Hematopoietic multipotent progenitor cell treated with erythropoietin and hydrocortisone succinate and interleukin-3 and kit ligand, for 6 days (in vitro differentiated cells): ENCODE measurements around the gene LTBP1.

Source experiments
- DNase-seq: peaks from one replicate; pipeline ENCODE4 v3.0.0-alpha.2; 2015

Gene LTBP1

DNA sequence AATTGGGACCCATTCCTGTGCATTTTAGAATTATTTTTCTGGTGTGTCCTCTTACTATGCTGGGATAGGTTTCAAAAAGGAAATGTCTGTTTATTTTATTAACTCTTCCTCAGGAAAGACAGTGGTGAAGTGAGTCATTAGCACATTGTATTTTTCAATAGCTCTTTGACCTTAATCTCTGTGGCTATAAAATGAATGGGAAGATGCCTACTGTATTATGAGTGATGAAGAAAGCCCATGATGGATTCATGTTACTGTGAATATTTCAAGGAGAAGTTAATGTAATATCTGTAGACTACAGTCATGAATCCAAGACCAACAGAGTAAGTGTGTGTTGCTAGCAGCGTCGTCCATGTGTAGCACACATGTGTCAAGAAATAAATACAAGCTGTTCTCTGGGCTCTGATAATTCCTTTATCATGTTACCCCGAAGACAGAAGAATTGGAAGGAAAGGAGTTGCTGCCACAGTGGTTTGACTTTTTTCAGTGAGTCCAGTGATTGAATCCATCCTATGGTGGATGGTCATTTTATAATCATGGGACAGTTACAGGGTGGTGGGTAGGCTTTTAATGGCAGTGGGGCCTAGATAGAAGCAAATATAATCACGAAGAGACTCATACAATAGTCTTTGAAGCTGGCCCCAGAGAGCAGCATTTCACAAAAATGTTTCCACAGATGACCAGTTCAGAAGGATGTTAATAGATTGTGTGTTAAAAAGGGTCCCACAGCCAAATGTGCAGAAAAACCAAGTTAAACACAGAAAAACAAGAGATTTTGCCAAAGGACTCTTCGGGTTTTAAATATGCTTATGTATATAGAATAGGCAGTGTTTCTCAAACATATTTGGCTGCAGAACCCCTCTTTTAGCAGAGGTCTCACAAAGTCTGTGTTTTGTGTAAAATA lies 290.0 kb downstream of the LTBP1 start:
- no peak for DNase-seq

DNA sequence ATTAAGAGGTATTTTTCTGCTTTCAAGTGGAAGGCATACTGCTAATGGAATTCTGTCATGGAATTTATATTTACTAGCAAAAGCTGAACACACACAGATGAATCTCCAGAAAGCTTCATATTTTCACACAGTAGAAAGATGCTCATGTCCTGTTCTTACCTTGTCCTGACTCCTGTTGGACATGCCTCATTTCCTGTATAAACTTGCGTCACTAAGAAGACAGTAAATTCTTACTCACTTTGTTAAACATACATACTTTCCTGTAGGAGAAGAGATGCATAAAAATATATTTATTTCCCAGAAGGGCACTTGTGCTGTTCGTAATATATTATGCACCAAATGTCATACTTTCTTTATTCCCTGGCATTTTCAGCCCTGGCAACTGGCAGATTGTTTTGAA lies 291.4 kb downstream of the LTBP1 start:
- DNase-seq = no peak

DNA sequence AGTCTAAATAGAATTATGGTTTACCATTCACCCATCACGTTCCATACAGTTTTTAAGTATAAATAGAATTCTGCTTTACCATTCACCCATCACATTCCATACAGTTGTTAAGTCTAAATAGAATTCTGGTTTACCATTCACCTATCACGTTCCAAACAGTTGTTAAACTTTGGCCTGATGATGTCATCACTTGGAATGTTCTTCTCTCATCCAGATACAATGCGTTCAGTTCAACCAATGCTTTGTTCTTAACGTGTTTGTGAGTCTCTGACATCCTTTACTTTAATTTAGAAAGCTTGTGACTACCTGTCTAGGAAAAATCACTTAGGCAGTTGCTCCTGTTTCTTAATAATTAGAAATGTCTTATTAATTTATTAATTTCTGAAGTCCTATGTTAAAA lies 293.4 kb downstream of the LTBP1 start:
- DNase-seq = no peak

DNA sequence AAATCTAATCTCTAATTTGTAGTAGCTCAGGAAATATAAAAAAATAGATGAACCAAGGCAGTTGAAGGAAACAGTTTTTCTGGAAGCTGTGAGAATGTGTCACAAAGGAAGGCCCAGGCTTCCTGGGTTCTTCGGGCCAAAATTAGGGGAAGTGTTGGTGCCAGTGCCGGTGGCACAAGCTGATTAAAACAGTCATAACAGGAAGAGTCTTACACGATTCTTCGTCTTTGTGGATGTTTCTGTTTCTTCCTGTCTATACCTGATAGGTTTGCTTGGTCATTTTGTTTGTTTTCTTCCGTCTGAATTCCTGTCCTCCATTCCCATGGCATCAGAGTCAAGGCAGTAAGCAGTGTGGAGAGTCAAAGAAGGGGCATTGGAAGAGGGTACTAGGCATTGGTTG lies 294.3 kb downstream of the LTBP1 start:
- DNase-seq = peak; percentile 8

DNA sequence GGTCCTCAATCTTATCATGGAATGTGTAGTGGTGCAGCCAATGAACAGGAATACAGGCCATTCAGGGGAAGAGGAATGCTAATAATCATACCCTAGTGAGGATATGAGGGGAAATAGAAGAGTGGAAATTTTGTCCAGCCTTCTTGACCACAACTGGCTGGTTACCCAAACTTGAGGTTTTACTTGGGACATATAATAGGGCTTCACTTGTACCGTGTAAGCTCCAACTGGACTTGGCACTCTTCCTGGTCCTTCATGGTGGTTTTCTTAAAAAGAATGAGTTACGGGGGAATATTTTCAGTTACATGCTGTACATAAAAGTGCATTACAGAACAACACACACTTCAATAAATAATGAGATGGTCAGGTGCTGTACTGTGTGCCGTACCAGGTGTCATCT lies 294.8 kb downstream of the LTBP1 start:
- no peak for DNase-seq

DNA sequence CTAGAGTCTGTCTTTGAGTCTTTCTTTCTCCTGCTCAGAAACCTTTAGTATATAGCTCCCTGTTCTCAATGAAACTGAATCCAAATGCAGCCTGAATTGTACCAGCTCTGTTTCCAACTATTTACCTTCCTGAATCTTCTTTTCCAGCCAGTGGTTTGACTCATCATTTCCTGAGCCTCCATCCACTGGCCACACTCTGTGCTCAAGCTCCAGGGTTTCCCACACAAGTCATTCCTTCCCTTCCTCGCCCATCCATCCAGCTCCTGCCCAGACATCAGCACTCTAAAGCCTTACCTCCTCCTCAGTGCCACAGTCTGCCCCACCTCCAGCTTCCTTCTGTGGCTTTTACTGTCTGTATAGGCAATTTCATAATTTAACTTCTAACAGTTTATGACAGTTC lies 296.1 kb downstream of the LTBP1 start:
- no peak for DNase-seq

DNA sequence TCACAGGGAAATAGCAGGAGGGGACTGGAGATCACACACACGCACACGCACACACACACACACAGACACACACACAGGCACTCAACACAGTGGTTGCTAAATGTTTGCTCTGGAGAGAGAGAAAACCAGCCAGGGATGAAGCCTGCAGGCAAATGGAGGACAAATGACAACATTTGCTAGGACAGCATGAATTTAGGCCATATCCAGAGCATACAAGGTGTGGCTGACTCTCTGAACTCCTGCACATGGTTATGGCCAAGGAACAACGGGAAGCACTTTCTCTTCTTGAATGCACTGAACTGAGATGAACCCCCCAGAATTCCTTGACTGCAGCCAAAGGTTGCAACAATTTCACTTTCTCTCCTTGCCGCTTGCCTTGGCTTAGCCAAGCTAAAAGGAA lies 299.7 kb downstream of the LTBP1 start:
- no peak for DNase-seq

DNA sequence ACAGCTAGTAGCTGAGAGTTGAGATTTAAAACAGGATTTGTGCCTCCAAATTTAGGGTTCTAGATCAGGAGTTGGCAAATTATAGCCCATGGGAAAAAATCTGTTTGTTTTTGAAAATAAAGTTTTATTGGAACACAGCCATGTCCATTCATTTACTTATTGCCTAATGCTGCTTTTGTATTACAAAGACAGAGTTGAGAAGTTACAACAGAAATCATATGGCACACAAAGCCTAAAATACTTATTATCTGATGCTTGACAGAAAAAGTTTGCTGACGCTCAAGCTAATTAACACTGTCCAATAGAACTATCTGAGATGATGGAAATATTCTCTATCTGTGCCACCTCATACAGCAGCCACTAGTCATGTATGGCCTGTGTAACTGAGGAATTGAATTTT lies 300.6 kb downstream of the LTBP1 start:
- no peak for DNase-seq

DNA sequence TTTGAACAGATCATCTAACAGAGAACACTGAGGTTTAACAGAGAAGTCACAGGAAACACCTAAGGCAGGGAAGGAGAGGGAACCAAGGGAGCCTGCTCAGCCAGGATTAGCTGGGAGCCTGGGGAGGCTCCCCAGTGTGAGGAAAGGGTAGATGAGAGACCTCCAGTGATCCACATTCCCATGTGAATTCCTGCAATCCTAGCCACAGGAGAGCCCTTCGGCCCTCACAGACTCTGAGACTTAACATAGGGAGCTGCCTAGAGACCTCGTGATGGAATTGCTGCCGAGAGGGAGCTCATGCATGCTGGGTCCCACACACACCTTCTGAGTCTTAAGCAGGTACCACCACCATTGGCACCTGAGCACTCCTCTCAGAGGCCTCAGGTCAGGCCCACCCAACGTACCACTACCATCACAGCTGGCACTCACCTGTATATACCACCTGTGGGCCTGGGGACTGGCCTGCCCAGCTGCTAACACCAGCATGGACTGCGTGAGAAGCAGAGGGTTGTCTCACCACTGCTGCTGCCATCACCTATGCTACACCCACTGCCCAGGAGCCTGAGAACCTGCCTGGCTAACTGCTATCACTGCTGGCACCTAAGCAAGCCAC lies 303.8 kb downstream of the LTBP1 start:
- DNase-seq = no peak

DNA sequence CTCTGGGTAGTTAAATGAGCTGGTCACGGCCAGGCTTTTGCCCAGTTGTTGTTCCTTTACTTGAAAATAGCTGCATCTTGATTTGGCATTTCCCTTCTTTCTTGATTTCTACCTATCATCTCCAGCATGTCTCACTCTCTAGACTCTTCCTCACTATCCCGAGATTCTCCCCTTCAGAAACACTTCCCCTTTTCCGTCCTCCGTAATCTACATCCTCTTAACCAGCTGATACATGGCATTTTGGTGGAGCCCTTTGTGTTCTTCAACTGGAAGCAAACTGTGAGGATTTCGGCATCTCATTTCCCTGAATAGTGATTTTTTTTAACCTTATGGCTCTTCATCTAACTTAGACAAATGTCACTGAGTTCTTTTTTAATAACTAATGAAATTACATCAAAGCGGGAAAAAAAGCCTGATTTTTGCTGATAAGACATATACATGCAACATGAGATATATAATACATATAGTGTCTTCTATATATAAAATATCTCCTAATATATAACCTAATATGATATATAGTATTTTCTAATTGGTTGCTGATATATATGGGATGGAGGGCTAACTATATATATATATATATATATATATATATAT lies 309.5 kb downstream of the LTBP1 start:
- no peak for DNase-seq

DNA sequence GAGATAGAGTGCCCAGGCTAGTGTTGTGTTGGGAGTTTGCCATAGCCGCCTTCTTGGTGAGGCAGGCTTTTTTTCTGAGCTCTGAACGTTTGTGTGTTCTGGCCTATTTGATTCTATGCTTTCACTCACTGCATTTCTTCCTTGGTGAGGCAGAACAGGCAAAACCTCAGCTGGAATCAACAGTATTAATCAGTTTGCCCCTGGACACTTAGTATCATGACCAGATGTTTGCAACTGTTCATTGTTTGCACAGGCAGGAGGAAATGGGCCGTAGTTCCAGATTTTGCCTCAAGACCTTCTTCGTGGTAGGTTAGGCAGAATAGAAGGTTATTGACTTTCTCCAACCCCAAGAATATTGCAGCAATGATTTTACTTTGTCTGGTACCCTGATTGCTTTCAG lies 311.6 kb downstream of the LTBP1 start:
- no peak for DNase-seq

DNA sequence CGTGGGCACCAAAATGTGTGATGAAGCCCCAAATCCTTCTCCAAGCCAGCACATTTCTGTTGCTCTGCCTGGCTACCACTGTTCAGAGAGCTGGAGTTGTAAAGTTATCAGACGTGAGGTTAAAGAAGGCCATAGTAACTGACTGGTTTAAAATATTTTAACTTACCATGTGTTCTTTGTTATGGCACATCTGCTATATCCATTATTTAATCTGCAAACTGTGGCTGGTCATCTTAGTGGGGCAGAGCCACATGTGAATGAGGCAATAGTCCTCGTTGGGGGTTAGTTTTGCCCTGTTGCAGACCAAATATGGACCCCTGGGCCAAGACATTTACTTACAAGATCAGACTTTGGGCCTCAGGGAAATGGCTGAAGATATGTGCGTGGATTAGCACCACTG lies 315.3 kb downstream of the LTBP1 start:
- DNase-seq = no peak

DNA sequence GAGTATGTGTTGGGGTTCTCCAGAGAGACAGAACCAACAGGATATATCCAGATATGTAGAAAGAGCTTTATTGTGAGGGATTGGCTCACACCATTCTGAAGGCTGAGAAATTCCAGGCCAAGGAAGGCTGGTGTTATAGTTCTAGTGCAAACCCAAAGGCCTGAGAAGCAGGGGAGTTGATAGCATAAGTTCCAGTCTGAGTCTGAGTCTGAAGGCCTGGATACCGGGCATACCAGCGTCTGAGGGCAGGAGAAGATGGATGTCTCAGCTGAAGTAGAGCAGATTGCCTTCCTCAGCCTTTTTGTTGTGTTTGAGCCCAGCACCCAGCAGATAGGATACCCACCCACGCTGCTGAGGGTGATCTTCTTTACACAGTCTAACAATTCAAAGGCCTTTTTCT lies 318.0 kb downstream of the LTBP1 start:
- no peak for DNase-seq

DNA sequence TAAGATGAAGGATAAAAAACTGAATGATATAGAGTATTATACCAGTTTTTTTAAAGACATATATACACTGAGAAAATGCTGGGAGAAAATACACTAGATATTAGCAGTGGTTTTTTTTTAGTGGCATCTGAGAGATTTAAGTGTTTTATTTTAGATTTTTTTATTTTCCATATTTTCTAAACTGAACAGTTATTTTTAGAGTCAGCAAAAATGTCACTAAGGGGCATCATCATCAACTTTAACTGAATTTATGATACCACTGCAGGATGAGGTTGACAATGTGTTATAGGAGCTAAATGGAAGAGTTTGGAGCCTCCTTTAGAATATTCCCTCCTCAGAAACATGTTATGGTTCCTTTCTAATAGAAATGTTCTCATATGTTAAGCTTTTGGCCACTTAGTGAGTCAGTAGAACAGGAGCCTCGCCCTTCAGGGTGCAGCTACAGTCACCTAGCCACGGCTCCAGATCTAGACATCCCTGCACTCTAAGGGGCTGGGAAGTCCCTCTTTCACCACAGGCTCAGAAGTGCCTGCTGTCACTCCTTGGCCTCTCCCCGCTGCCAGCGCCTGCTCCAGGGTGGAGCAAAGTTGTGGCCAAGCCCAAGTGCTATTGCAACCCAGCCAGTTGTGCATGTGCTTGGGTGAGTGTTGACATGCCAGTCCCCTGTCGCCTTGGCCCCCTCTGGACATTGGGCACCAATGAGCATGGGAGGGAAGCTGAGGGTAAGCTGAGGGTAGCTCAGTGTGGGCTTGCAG lies 319.0 kb downstream of the LTBP1 start:
- no peak for DNase-seq

DNA sequence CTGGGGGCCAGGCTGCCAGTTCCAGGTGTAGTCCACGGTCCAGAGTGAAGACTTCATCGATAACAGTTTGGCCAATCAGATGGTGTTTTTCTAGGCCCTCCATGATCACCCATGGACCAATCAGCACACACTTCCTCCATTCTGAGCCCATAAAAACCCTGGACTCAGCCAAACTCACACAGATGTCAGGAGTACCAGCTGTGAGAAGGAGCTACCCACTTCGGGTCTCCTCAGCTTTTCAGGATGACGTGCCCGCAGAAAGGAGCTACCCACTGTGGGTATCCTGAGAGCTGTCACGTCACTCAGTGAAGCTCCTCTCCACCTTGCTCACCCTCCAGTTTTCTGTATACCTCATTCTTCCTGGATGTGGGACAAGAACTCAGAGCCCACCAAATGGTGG lies 319.7 kb downstream of the LTBP1 start:
- DNase-seq = no peak

DNA sequence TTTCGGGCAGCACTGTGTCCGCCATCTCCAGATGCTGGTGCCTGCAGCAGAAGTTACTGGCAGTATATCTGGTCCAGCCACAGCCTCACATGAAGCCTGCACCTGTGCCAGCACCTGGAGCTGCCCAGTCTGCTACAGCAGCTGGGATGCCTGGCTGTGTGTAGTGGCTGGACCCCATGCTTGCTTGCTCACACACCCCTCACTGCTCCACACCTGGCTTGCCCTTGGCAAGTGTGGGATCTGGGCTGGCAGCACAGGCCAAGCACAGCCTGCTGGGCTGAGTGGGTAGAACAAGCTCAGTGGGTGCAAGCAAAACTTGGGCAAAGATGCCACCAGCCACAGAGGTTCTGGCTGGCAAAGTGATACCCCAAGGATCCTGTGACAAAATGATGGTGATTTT lies 320.3 kb downstream of the LTBP1 start:
- no peak for DNase-seq

DNA sequence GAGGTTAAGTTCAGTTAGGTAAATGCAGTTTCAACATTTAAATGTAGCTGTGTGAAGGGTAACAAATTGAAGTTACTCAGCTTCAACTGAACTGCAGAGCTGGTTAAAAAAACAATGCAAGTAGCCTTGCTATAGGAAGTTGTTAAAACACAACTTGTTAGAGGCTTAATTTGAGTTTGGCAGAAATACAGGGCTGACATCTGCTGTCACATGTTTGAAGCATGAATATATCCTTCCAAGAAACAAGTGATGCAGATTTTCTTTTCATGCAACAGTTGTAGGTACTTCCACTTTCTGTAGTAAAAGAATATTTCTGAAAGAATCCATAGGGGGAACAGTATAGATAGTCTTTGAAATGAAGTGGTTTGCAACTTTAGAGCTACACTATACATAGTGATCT lies 321.0 kb downstream of the LTBP1 start:
- DNase-seq = no peak

DNA sequence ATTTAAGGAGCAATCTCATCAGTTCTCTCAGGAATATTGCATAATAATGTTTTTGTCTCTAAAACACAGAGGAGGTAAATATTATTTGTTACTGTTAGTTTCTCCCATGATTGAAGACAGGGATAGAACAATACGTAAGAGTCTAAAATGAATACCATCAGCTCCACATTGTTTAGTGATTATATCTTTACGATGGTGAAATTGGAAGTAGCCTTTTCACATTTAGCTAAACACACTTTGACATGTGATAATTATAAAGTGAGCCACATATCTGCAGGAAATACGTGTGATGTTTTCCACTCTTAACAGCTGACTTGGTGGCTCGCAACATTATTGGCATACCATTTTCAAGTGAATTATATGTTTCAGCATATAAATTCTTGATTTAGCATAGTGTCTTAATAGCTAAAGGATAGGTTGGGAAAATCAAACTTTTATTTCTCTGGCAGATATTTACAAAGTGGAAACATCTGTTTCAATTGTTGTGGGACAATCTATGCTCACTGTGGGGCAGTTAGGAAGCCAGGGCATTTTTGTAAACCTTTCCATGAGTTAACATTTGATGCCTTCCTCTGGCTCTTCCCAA lies 321.6 kb downstream of the LTBP1 start:
- DNase-seq = no peak

DNA sequence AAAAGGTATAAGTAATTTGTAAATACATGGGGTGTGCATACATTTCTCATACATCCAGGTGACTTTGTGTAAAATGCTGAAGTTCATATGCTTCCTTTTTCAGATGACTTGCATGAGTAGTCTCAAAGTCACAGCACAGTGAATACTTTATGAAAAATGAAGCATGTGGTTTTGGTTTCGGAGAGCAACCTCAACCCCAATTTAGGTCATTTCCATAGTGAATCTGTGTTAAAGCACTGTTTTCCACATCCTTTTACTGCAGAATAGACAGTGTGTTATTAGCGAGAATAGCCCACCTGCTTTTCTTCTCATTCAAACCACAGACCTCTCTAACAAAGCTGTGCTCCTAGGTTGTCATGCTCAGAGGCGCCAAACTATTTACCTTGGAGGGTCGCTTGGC lies 325.2 kb downstream of the LTBP1 start:
- no peak for DNase-seq

DNA sequence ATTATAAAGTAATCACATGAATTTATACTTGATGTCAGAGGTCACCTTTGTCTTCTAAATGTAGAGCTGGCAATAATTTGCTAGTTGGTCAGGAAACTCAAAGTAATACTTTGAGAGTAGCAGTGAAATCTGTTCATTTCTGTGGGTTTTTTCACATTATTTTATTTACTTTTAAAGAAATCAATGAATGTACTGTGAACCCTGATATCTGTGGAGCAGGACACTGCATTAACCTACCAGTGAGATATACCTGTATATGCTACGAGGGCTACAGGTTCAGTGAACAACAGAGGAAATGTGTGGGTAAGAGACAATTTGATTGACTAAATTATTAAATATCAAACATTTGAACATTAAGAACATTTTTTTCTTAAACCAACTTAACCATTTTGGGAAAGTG lies 326.7 kb downstream of the LTBP1 start:
- no peak for DNase-seq

DNA sequence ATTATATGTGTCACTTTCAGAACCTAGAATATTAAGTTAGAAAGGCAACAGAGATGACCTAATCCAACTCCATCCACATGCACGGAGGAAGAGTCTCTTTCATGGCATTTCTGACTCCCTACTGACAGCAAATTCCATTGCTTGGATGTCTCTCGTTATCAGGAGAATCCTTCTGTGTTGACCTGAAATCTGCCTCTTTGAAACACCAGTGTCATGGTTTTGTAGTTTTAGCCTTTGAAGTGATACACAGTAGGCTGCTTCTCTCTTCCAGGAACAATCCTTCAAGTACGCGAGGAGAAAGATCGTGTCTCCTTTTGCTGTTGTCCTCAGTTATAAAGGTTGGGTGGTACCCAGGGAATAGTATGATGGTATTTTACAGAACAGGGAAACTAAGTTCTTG lies 327.8 kb downstream of the LTBP1 start:
- no peak for DNase-seq

DNA sequence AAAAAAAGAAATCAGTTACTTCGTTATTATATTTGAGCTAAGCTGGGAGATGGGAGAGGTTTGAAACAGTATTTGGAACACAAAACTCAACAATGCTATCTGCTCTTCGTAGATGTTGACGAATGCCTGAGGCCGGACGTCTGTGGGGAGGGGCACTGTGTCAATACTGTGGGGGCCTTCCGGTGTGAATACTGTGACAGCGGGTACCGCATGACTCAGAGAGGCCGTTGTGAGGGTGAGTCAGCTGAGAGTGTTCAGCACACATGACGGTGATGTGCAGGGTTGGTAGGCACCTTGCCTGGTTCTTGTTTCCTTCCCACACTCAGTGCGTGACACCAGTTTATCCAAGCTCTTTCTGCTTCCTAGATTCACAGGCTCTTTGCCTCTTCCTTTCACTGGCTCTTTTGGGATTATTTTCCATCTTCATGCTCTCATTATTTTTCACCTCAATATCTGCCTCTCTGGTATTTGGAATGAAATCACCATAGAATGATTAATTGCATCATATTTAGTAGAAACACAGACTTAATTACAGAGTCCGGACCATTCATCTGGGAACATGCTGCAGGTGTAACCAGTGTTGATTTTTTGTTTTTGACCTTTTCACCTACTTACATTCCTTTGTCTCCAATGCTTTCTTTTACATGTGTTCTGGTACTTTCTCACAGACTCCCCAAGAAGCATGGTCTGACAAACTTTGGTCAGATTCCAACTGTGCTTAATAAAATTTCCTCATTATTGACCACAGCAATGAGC lies 329.1 kb downstream of the LTBP1 start:
- DNase-seq = no peak
